NT2/D1 (cell line): ENCODE measurements around the gene DYNC1H1.

Source experiments
- SUZ12 ChIP-seq: IDR thresholded peaks from 2 replicates; pipeline ENCODE4 v1.6.1; 2011; ENCODE audit not compliant: insufficient read length, insufficient read depth; ENCODE audit errors: extremely low read depth
- YY1 ChIP-seq: IDR thresholded peaks from 2 replicates; pipeline ENCODE4 v1.6.1; 2011; ENCODE audit not compliant: insufficient read length, insufficient read depth

DNA sequence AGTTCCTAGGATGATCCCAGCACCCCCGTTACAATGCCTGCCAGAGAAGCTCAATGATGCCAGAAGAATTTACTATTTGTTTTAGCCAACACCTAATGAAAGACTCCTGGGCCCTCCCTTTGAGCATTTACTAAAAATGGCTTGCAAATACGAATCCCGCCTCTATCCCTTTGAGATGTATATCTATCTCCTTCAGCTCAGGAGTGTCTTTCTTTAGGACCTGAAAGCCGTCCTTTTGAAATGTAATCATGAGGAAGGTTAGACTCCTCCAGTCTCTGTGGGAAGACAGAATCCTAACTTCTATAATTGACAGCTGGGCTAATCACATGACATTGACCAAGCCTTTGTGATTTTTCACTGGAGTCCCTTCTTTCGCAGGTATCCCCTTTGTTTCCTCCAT lies 19.2 kb upstream of the DYNC1H1 start:
- TF ChIP-seq YY1 (no peak), SUZ12 (no peak)
